Fibroblast of villous mesenchyme (primary cell): ENCODE measurements around the gene PYY. TPM values are rescaled to one million over a fixed set of nuclear protein-coding genes. Genes with fewer than 3 reads are reported as not detected.
"Not testable (repeated sequence)": the region's sequence is repeated elsewhere in the genome, so short reads cannot be mapped to it uniquely, and the experiment has no call there.

Experiments used
- DNase-seq: peaks from one replicate; pipeline ENCODE4 v3.0.0-alpha.2; 2010; ENCODE audit warnings: low read depth
- H3K4me3 ChIP-seq: 2 replicates; pipeline ENCODE4 v1.5.1; 2011; ENCODE audit warnings: low read depth, mild to moderate bottlenecking, low read length
- CTCF ChIP-seq: IDR thresholded peaks from 2 replicates; pipeline ENCODE4 v1.5.1; 2012; ENCODE audit warnings: low read depth, mild to moderate bottlenecking, low read length; ENCODE audit not compliant: insufficient read depth
- total RNA-seq: library from RNA; depleted of rRNA; stranded (reverse); fragments of >200 nt; gene quantifications from 2 replicates; pipeline ENCODE4 v1.2.3, GENCODE V29; 2012

PYY gene
- total RNA-seq, 1 donor, result not detected

- H3K4me3 ChIP-seq, result no peak overlapping the region
- TF ChIP-seq CTCF, result no peak
- no peak for DNase-seq
These were observed 17.3 kb downstream of the PYY start for GRCh38 chr17:43936434-43936833.

- H3K4me3 ChIP-seq, result no peak overlapping the region
- no peak for TF ChIP-seq CTCF
- DNase-seq, result no peak
These were observed 17.8 kb downstream of the PYY start for GRCh38 chr17:43935926-43936261.

GRCh38 chr17:43935204-43935925 lies 18.4 kb downstream of the PYY start:
- no peak for TF ChIP-seq CTCF
- DNase-seq, result no peak
- H3K4me3 ChIP-seq, result no peak overlapping the region

GRCh38 chr17:43932923-43933322 lies 20.8 kb downstream of the PYY start:
- TF ChIP-seq CTCF, result no peak

GRCh38 chr17:43932357-43932756 lies 21.4 kb downstream of the PYY start:
- DNase-seq, result no peak
- H3K4me3 ChIP-seq, result no peak overlapping the region
- no peak for TF ChIP-seq CTCF

More at GRCh38 chr17:43932923-43933322, 20.8 kb downstream of the PYY start:
- H3K4me3 ChIP-seq, result no peak overlapping the region
- DNase-seq, result no peak

GRCh38 chr17:43931062-43931571 lies 22.6 kb downstream of the PYY start:
- no peak for DNase-seq
- no peak for TF ChIP-seq CTCF
- no peak overlapping the region for H3K4me3 ChIP-seq

- H3K4me3 ChIP-seq, result no peak overlapping the region
- TF ChIP-seq CTCF, result no peak
- DNase-seq, result no peak
These were observed 25.1 kb downstream of the PYY start for GRCh38 chr17:43928609-43929008.

- not testable (repeated sequence) for DNase-seq, H3K4me3 ChIP-seq
These were observed 25.8 kb downstream of the PYY start for GRCh38 chr17:43927929-43928328.
